Measurements from ENCODE around the gene ZNF620.
"Not testable (repeated sequence)": the region's sequence is repeated elsewhere in the genome, so short reads cannot be mapped to it uniquely, and the experiment has no call there.

The ZNF620 gene

DNA sequence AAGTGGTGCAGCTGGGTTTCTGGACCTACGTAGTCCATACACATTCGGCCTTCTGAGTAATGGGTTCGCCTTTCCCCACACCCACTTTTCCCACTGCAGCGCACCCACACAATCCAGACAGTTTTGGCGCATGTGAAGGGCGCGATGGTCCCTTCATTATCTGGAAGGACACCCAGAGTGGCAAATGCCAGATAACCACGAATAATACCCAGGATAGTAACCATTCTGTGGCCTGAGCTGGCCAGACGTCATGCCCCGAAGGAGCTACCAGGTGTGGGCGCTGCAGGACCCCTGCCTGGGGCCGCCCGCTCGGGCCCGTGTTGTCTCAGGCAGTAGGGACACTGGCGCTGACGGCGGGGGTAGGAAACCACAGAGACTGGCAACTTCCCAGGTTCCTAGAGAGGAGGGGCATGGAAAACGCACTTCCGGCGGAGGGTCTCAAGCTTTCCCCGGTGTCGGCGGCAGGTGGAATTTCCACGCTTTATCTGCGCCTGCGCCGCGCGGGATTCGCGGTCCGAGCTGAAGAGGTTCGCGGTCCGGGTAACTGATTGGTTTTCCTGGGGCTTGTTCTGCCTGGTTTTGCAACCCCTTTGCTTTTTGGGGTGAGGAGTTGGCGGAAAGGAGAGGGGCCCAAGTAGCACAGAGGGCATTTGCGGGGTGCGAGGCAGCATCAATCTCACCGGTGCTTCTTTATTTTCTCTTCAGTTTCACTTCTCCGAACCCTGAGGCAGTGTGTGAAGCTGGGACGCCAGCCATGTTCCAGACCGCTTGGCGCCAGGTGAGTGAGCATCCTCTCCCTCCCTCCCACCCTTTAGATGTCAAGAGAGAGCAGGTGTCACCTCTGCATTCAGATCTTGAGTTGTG lies at the start of gene ZNF620:
TSS of gene ZNF620 (plus strand) at position 441 of the 864 bp plus-strand sequence. CDS start at position 755, 314 bp downstream.
- peak; percentile 86 for DNase-seq (ENCODE audit: extremely low spot score)
- ChIA-PET CTCF (interaction anchor here (0.5 to 1.7 kb wide), 2 partner anchors 18 to 647 kb away, joined by 3 to 4 read pairs; no protein-coding TSS in a partner anchor), POLR2A (interaction anchor here (0.5 to 3.7 kb wide), 16 partner anchors 10 to 738 kb away, joined by 3 to 36 read pairs (median 4); partner anchors contain the start of genes RPL14, ZNF619 and ZNF621)
- TF ChIP-seq ZNF384 (IDR thresholded peaks at IDR 0.05): no peak
- peak; percentile 68 for TF ChIP-seq TARDBP (IDR thresholded peaks at IDR 0.05)
- no peak for TF ChIP-seq FOXM1 (IDR thresholded peaks at IDR 0.05; ENCODE audit: borderline replicate concordance)
- peak; percentile 81 for TF ChIP-seq L3MBTL2 (conservative IDR thresholded peaks at IDR 0.05)
- TF ChIP-seq, protein P1, sequence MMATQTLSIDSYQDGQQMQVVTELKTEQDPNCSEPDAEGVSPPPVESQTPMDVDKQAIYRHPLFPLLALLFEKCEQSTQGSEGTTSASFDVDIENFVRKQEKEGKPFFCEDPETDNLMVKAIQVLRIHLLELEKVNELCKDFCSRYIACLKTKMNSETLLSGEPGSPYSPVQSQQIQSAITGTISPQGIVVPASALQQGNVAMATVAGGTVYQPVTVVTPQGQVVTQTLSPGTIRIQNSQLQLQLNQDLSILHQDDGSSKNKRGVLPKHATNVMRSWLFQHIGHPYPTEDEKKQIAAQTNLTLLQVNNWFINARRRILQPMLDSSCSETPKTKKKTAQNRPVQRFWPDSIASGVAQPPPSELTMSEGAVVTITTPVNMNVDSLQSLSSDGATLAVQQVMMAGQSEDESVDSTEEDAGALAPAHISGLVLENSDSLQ (IDR thresholded peaks at IDR 0.05): no peak
- peak; percentile 42; the same call in 1 of the 2 replicates for TF ChIP-seq ELF4 (IDR thresholded peaks at IDR 0.05)

DNA sequence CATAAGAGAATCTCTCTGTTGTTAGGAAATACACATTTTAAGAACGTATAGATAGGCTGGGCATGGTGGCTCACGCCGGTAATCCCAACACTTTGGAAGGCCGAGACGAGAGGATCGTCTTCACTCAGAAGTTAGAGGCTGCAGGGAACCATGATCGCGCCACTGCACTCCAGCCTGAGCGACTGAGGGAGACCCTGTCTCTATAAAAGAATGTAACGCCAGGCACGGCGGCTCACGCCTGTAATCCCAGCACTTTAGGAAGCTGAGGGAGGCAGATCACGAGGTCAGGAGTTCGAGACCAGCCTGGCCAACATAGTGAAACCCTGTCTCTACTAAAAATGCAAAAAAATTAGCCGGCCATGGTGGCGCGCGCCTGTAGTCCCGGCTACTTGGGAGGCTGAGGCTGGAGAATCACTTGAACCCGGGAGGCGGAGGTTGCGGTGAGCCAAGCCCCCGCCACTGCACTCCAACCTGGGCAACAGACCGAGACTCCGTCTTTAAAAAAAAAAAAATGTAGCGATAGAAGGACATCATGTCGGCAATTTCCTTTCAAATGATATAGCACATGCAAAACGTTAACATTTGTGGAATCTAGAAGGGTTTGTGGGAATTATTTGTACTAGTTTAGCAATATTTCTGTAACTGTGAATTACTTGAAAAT lies 49.4 kb upstream of the ZNF620 start:
- DNase-seq (ENCODE audit: extremely low spot score): no peak
- ChIA-PET CTCF (no interaction called here), POLR2A (interaction anchor here (0.5 to 2.0 kb wide), 12 partner anchors 9 to 130 kb away, joined by 3 to 17 read pairs (median 4); partner anchors contain the start of genes ZNF619, ZNF620 and ZNF621)
- TF ChIP-seq, protein P1 (IDR thresholded peaks at IDR 0.05): no peak
- peak; percentile 75; the same call in 1 of the 2 replicates for TF ChIP-seq ZNF384 (IDR thresholded peaks at IDR 0.05)

DNA sequence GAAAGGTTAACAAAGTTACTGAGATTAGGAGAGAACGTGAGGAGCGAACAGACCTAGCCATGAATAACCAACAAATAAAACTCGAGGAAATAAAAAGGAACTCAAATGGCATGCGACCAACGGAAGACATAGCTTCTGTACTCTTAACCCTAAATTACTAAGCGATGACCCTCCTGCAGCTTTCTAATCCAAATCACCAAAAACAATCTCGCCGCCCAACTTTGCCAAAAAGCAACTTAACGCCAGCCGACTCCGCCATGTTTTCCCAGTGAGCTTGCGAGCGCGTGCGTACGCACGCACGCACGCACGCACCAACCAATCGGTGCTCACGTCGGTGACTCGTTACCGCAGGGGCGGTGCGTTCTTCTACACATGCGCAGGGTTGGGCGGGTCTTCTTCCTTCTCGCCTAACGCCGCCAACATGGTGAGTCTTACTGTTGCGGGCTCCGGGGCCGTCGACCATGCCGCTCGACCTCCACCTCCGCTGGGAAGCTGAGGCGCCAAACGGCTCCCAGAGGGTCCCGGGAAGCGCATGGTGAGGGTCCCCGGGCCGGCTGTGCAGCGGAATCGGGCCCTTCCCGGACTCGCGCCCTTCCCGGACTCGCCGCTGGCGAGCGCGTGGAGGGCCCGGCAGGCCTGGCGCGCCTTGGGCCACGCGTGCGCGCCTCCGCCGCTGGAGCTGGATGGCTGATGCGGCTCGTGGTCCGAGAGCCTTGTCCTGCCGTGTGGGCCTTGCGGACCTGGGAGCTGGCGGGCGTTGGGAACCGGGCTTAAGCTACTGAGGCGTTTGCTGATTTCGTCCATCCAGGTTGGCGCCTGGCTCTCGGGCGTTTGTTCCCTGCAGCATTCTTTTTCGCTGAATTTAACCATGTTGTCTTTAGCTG lies 48.7 kb upstream of the ZNF620 start, which contains the start of gene RPL14:
TSS of gene RPL14 (plus strand) at position 400 of the 884 bp plus-strand sequence. CDS start at position 533, 133 bp downstream.
- ChIA-PET CTCF (no interaction called here), POLR2A (interaction anchor here (0.5 to 2.0 kb wide), 17 partner anchors 8 to 148 kb away, joined by 3 to 17 read pairs (median 4); partner anchors contain the start of genes ZNF619, ZNF620 and ZNF621)
- peak; percentile 90 for DNase-seq (ENCODE audit: extremely low spot score)
- TF ChIP-seq SP1 (IDR thresholded peaks at IDR 0.05) (no peak), LEF1 (IDR thresholded peaks at IDR 0.05; ENCODE audit: borderline replicate concordance) (no peak), NFRKB (IDR thresholded peaks at IDR 0.05) (peak; percentile 77), ELF4 (IDR thresholded peaks at IDR 0.05) (peak; percentile 40; the same call in 1 of the 2 replicates), L3MBTL2 (conservative IDR thresholded peaks at IDR 0.05) (peak; percentile 66)

DNA sequence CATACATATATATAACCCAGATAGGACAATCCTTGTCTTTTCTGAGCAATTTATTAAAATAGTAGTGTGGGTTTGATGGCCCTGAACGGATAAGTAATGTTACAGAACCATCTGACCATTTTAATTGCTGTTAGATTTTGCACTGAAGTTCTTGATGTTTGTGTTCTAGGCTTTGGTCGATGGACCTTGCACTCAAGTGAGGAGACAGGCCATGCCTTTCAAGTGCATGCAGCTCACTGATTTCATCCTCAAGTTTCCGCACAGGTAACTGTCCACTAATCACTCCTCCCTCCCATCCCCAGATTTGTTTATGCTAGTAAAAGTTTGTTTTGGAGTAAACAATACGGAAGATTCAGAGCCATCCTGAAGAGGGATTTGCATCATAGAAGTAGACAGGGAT lies 47.4 kb upstream of the ZNF620 start:
- POLR2A ChIA-PET: interaction anchor here (2.0 kb wide), 1 partner anchor 47 kb away, joined by 17 read pairs; the partner anchor contains the start of gene ZNF620
- DNase-seq (ENCODE audit: extremely low spot score): no peak
- CTCF ChIA-PET: no interaction called here
- TF ChIP-seq CTBP1 (IDR thresholded peaks at IDR 0.05; ENCODE audit: borderline replicate concordance) (no peak), FOXM1 (IDR thresholded peaks at IDR 0.05; ENCODE audit: borderline replicate concordance) (no peak), ELF4 (IDR thresholded peaks at IDR 0.05) (no peak), NFRKB (IDR thresholded peaks at IDR 0.05) (no peak), LEF1 (IDR thresholded peaks at IDR 0.05; ENCODE audit: borderline replicate concordance) (no peak), ARNT (IDR thresholded peaks at IDR 0.05) (no peak), BHLHE40 (IDR thresholded peaks at IDR 0.05; ENCODE audit: borderline replicate concordance) (no peak), SP1 (IDR thresholded peaks at IDR 0.05) (no peak), TARDBP (IDR thresholded peaks at IDR 0.05) (no peak), L3MBTL2 (conservative IDR thresholded peaks at IDR 0.05) (no peak)
- TF ChIP-seq, protein P1 (IDR thresholded peaks at IDR 0.05): no peak

DNA sequence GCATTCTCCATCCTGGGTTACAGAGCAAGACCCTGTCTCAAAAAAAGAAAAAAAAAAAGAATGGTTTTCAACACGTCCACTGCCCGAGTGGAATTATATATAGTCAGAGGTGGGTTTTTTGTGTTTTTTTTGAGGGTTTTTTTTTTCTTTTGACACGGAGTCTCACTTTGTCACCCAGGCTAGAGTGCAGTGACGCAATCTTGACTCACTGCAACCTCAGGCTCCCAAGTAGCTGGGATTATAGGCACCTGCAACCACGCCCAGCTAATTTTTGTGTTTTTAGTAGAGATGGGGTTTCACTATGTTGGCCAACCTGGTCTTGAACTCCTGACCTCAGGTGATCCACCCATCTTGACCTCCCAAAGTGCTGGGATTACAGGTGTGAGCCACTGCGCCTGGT lies 45.4 kb upstream of the ZNF620 start:
- DNase-seq (ENCODE audit: extremely low spot score); POLR2A ChIA-PET; CTCF ChIA-PET: not testable (repeated sequence)

DNA sequence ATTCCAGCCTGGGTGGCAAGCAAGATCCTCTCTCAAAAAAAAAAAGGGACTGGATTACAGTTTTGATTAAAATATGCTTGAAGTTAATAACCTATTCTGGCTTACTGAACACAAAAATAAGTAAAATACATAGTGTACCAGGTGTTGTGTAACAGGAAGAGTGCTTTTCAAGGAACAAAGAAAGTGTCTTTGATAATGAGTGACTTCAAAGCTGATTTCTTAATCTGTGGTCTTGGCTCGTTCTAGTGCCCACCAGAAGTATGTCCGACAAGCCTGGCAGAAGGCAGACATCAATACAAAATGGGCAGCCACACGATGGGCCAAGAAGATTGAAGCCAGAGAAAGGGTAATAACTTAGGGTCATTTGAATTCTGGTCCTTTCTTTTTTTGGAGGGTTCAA lies 44.7 kb upstream of the ZNF620 start:
- no peak for TF ChIP-seq L3MBTL2 (conservative IDR thresholded peaks at IDR 0.05)
- TF ChIP-seq TARDBP (IDR thresholded peaks at IDR 0.05): no peak
- TF ChIP-seq ELF4 (IDR thresholded peaks at IDR 0.05): 0 out of 2 replicates have a peak, but pooled peaks have one; percentile 13
- POLR2A ChIA-PET: no interaction called here
- CTCF ChIA-PET: no interaction called here
- no peak for DNase-seq (ENCODE audit: extremely low spot score)

DNA sequence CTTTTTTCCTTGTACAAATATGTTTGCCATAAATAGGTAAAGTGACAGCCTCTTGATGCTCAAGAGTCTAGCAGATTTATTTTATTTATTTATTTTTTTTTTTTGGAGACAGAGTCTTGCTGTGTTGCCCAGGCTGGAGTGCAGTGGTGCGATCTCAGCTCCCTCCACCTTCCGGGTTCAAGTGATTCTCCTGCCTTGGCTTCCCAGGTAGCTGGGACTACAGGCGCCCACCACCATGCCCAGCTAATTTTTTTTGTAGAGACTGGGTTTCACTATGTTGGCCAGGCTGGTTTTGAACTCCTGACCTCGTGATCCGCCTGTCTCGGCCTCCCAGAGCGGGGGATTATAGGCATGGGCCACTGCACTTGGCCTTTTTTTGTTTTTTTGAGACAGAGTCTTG lies 43.0 kb upstream of the ZNF620 start:
- POLR2A ChIA-PET: interaction anchor here (1.2 kb wide), 1 partner anchor 43 kb away, joined by 3 read pairs; the partner anchor contains the start of gene ZNF620

More for the DNA sequence above, 43.0 kb upstream of the ZNF620 start:
- CTCF ChIA-PET; DNase-seq (ENCODE audit: extremely low spot score): not testable (repeated sequence)
